ENCODE data around the gene FKBP1A. TPM values are rescaled to one million over a fixed set of nuclear protein-coding genes. Genes with fewer than 3 reads are reported as not detected.

FKBP1A gene
- total and polyA plus RNA-seq, 2 of the 4 experiments (the other 2 are of a cell fraction), result 120 to 528 TPM

DNA sequence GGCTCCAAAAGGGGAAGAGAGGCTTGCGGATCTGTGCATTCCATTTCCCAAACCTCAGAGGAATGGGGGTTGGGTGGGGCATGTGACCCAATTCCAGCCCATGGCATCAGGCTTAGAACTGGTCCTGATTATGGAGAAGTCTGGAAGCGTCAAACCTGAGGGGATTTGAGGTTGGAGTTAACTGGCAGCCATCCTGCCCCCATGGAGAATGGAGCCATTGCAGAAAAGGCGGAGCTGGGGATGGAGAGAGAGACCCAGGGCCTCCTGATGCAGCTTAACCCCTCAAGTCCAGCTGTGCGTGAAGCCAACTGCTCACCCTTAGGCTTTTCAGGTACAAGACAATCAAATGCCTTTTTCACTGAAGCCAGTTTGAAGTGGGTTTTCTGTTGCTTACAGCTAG lies 54.1 kb downstream of the FKBP1A start:
- Histone ChIP-seq H4K5ac (ENCODE audit: low read depth, low read length) (no peak overlapping the region), H3K27me3 (ENCODE audit: control insufficient read depth, insufficient read depth, low read length) (no peaks in the 10 kb centered on the region), H3K23ac (ENCODE audit: low read depth, low read length) (no peak overlapping the region), H2AK9ac (replicated peaks; ENCODE audit: low read depth, low read length, poor library complexity) (no peak overlapping the region), H4K8ac (ENCODE audit: low read depth in 2 of 2, low read length in 2 of 2) (no peak overlapping the region), H3K4me2 (ENCODE audit: low read depth, low read length) (no peak overlapping the region), H3K9me3 (ENCODE audit: control insufficient read depth, insufficient read depth, low read length) (no peaks in the 10 kb centered on the region), H3K27ac (ENCODE audit: insufficient read depth, low read length) (no peak overlapping the region), H2BK5ac (ENCODE audit: low read depth, low read length, poor library complexity, severe bottlenecking) (no peak overlapping the region), H2BK15ac (ENCODE audit: low read depth, low read length) (no peak overlapping the region), H3K18ac (ENCODE audit: low read depth, low read length) (no peak overlapping the region), H3K14ac (replicated peaks; ENCODE audit: low read depth, low read length) (no peak overlapping the region), H3K9me1 (ENCODE audit: insufficient read depth, low read length) (peaks cover 29% of the 10 kb centered on the region), H3K9ac (ENCODE audit: low read depth, low read length) (no peak overlapping the region), H2AFZ (replicated peaks; ENCODE audit: low read length, poor library complexity) (no peak overlapping the region), H2BK20ac (ENCODE audit: low read depth, low read length) (no peak overlapping the region), H2AK5ac (ENCODE audit: low read depth, low read length) (no peak overlapping the region), H3K36me3 (ENCODE audit: control insufficient read depth, insufficient read depth, low read length) (no peaks in the 10 kb centered on the region; the same call in 1 of the 2 replicates), H3K4me3 (ENCODE audit: insufficient read depth, low read depth, low read length) (no peak overlapping the region), H4K91ac (ENCODE audit: insufficient read depth, low read depth, low read length) (no peak overlapping the region), H2BK120ac (ENCODE audit: low read depth, low read length) (no peak overlapping the region), H3K79me1 (ENCODE audit: low read depth in 1 of 2, low read length in 2 of 2) (peaks cover 8 to 67% of the 10 kb centered on the region in 2 experiments; a peak in 3 of 4 replicates), H4K20me1 (ENCODE audit: insufficient read depth, low read length) (peaks cover 13% of the 10 kb centered on the region; the same call in 1 of the 2 replicates), H3K4me1 (ENCODE audit: control insufficient read depth, insufficient read depth, low read length) (peaks cover 22% of the 10 kb centered on the region), H3K56ac (ENCODE audit: extremely low read depth, insufficient read depth, low read length) (no peak overlapping the region), H3K4ac (ENCODE audit: low read depth, low read length) (no peak overlapping the region)
- dilution Hi-C loops (cut with HindIII; ENCODE audit: low sequenced_read_pairs, unreplicated experiment), result no loop called here
- ChIA-PET CTCF (no interaction called here), POLR2A (ENCODE audit: unreplicated experiment) (no interaction called here)
- TF ChIP-seq RAD21 (IDR thresholded peaks at IDR 0.05; ENCODE audit: low read length) (no peak), NFE2L2 (IDR thresholded peaks at IDR 0.05; ENCODE audit: low read depth, low read length) (no peak), MAZ (IDR thresholded peaks at IDR 0.05; ENCODE audit: borderline replicate concordance, low read depth, low read length) (no peak), CEBPB (IDR thresholded peaks at IDR 0.05; ENCODE audit: low read depth, low read length) (no peak), BHLHE40 (IDR thresholded peaks at IDR 0.05; ENCODE audit: low read depth, low read length) (no peak), RFX5 (IDR thresholded peaks at IDR 0.05; ENCODE audit: low read depth, low read length) (no peak)
- DNase-seq (no peak), ATAC-seq (ENCODE audit: low read depth) (no peak)
- BruUV-seq (replicated peaks), result no TSS peak
- intact Hi-C loops (cut with micrococcal nuclease), result no loop called here
- 80% methylated on average over 1 of the region's 4 CpGs; no CpG with 5 or more reads in 1 of the 2 experiments for WGBS, 2 experiments (ENCODE audit: extremely low coverage in 2 of 2, insufficient read length in 1 of 2)
- in situ Hi-C loops (cut with MboI; ENCODE audit: low sequenced_read_pairs), result loop anchor here (25.0 kb wide), 1 partner anchor 498 kb away; no protein-coding TSS in a partner anchor
